GM13977 (cell line): ENCODE data around the gene SYT7.

Experiments
- DNase-seq: peaks from one replicate; pipeline ENCODE4 v3.0.0; 2012; ENCODE audit warnings: low spot score
- CTCF ChIP-seq: IDR thresholded peaks from 2 replicates; pipeline ENCODE4 v1.5.1; 2012; ENCODE audit warnings: mild to moderate bottlenecking, control low read depth; ENCODE audit not compliant: insufficient read depth; ENCODE audit errors: extremely low read depth, missing control alignments
- in situ Hi-C: fragments of 300-500 bp; cut with MboI; formaldehyde crosslinking; loops from one replicate; pipeline ENCODE4 v1.12.0; 2022; ENCODE audit warnings: low sequenced_read_pairs, low pct_unique_long_range_greater_than_20kb, mixed read lengths, inconsistent platforms; ENCODE audit not compliant: unreplicated experiment

SYT7 gene

DNA sequence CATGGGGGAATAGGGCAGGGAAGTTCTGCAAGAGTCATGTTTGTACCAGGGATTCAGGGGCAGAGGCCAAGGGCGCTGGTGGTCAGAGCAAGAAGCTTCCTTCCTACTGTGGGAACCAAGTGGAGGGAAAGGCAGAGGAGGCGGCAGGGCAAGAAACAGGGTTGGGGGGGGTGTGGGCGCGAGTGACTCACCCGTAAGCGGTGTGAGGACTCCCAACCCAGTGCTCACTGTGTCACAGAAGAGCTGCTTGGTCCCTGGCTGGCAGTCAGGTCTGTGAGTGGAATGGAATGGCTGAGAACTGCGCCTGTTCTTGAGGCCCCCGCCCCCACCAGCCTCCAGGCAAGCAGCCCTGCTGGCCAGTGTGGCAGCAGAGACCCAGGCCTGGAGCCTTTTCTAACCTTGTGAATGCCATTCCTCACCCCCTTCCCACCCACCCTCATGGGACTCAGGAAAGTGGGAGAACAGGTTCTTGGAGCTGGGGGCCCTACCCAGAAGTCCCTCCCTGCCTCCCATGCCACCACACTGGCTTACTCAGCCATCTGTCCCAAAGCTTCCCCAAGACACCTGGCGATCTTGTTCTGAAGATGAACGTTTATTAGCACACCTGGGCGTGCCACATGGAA, 67.6 kb downstream of the SYT7 start:
- DNase-seq, result no peak
- in situ Hi-C loops, result no loop called here
- no peak for TF ChIP-seq CTCF

GRCh38 chr11:61512435-61512834, 68.4 kb downstream of the SYT7 start:
- no peak for DNase-seq
- TF ChIP-seq CTCF, result no peak
- in situ Hi-C loops, result no loop called here

- no peak for TF ChIP-seq CTCF
- in situ Hi-C loops, result no loop called here
- DNase-seq, result no peak
These were observed 69.5 kb downstream of the SYT7 start for GRCh38 chr11:61511383-61511782.

GRCh38 chr11:61510974-61511373, 69.9 kb downstream of the SYT7 start:
- in situ Hi-C loops, result no loop called here
- no peak for TF ChIP-seq CTCF
- DNase-seq, result no peak

- DNase-seq, result no peak
- no peak for TF ChIP-seq CTCF
- in situ Hi-C loops, result no loop called here
These were observed 70.5 kb downstream of the SYT7 start for GRCh38 chr11:61510166-61510919.

GRCh38 chr11:61509043-61510029, 71.5 kb downstream of the SYT7 start:
- DNase-seq, result peak; percentile 92
- TF ChIP-seq CTCF, result peak; percentile 50
- in situ Hi-C loops, result no loop called here
